Measurements from ENCODE around the gene NCKAP5L. TPM values are rescaled to one million over a fixed set of nuclear protein-coding genes. Genes with fewer than 3 reads are reported as not detected.

Gene NCKAP5L
- total and polyA plus RNA-seq, 2 of the 8 experiments (the other 6 are each of a cell fraction or from before 2014, with no cell fraction given), result 9.4 to 27.9 TPM

- Histone ChIP-seq H3K9ac (replicated peaks in 1 of 4; ENCODE audit: extremely low read depth in 1 of 4, low read depth in 3 of 4, low read length in 3 of 4) (no peak overlapping the region), H4K91ac (replicated peaks; ENCODE audit: insufficient read length, low read length) (no peak overlapping the region), H3K79me2 (ENCODE audit: control insufficient read depth in 1 of 2, insufficient read depth in 2 of 2, low read length in 2 of 2) (no peaks in the 10 kb centered on the region), H3K4me1 (replicated peaks in 1 of 4; ENCODE audit: control insufficient read depth in 3 of 4, insufficient read depth in 4 of 4, low read length in 3 of 4) (peaks cover 0 to 2% (median 0%) of the 10 kb centered on the region in 4 experiments; a peak in 2 of 7 replicates), H3K23ac (ENCODE audit: insufficient read length) (no peak overlapping the region), H3K56ac (replicated peaks; ENCODE audit: insufficient read length, low read depth, low read length) (no peak overlapping the region), H3K4ac (replicated peaks; ENCODE audit: insufficient read length, low read depth, low read length) (no peak overlapping the region), H3K4me2 (ENCODE audit: insufficient read depth in 1 of 2, low read depth in 2 of 2, low read length in 2 of 2) (no peak overlapping the region), H3K14ac (ENCODE audit: insufficient read length) (no peak overlapping the region), H2AFZ (ENCODE audit: low read length) (no peak overlapping the region), H2BK15ac (ENCODE audit: low read length) (0 out of 2 replicates have a peak overlapping the region, but pooled peaks have one; percentile 36), H3K79me1 (ENCODE audit: low read depth, low read length) (no peaks in the 10 kb centered on the region), H4K20me1 (replicated peaks in 1 of 2; ENCODE audit: control insufficient read depth in 1 of 2, insufficient read depth in 2 of 2, low read length in 2 of 2) (no peaks in the 10 kb centered on the region), H3K27ac (ENCODE audit: low read depth, low read length) (no peak overlapping the region), H4K5ac (ENCODE audit: insufficient read length, low read depth, low read length) (no peak overlapping the region), H3K36me3 (ENCODE audit: control insufficient read depth in 2 of 4, insufficient read depth in 4 of 4, low read length in 3 of 4) (no peaks in the 10 kb centered on the region), H2BK120ac (replicated peaks; ENCODE audit: low read depth, low read length) (no peak overlapping the region), H3K27me3 (replicated peaks in 1 of 4; ENCODE audit: control insufficient read depth in 3 of 4, extremely low read depth in 1 of 4, insufficient read depth in 3 of 4, low read length in 3 of 4) (no peaks in the 10 kb centered on the region), H2BK5ac (ENCODE audit: low read depth, low read length) (no peak overlapping the region), H4K8ac (ENCODE audit: extremely low read depth, insufficient read depth, low read length) (no peak overlapping the region), H2BK12ac (ENCODE audit: low read depth, low read length) (no peak overlapping the region), H2AK5ac (ENCODE audit: low read depth, low read length) (no peak overlapping the region), H3K18ac (ENCODE audit: extremely low read depth, low read length) (peak overlapping the region; percentile 42; the same call in 1 of the 2 replicates), H3K23me2 (ENCODE audit: low read depth, low read length) (no peaks in the 10 kb centered on the region), H3K9me3 (ENCODE audit: insufficient read depth in 2 of 2, low read depth in 1 of 2, low read length in 1 of 2) (no peaks in the 10 kb centered on the region), H3K4me3 (ENCODE audit: extremely low read depth in 1 of 4, insufficient read depth in 2 of 4, low read depth in 3 of 4, low read length in 4 of 4) (no peak overlapping the region), H2BK20ac (ENCODE audit: low read length) (no peak overlapping the region)
- WGBS, 2 experiments (ENCODE audit: extremely low coverage in 1 of 2, insufficient coverage in 1 of 2, insufficient read length in 1 of 2, insufficient replicate concordance in 2 of 2, low coverage in 1 of 2, low lambda C conversion rate in 2 of 2, missing lambda C conversion rate in 1 of 2), result 80% methylated on average over 5 of the region's 5 CpGs; no CpG with 5 or more reads in 1 of the 2 experiments
- CTCF ChIA-PET (ENCODE audit: partially characterized antibody), result interaction anchor here (0.6 to 3.1 kb wide), 35 partner anchors 8 to 288 kb away, joined by 3 to 75 read pairs (median 6); partner anchors contain the start of genes NCKAP5L and TMBIM6
- POLR2A ChIA-PET (ENCODE audit: partially characterized antibody), result interaction anchor here (1.2 to 2.3 kb wide), 4 partner anchors 9 to 66 kb away, joined by 3 to 6 read pairs (median 5); partner anchors contain the start of gene BCDIN3D
- DNase-seq (ENCODE audit: low read depth in 1 of 2, low spot score in 2 of 2) (no peak), FAIRE-seq (no peak)
- TF ChIP-seq CHD1 (IDR thresholded peaks at IDR 0.05; ENCODE audit: low read depth, low read length) (no peak), PHF8 (conservative IDR thresholded peaks at IDR 0.05; ENCODE audit: low read depth, low read length) (no peak), HDAC6 (IDR thresholded peaks at IDR 0.05; ENCODE audit: low read depth, low read length) (no peak), KDM1A (IDR thresholded peaks at IDR 0.05; ENCODE audit: borderline replicate concordance, low read length) (no peak), GABPA (IDR thresholded peaks at IDR 0.05; ENCODE audit: borderline replicate concordance, insufficient read depth, low read length) (no peak), TBP (IDR thresholded peaks at IDR 0.05; ENCODE audit: low read depth, low read length) (no peak), ASH2L (IDR thresholded peaks at IDR 0.05; ENCODE audit: low read length) (no peak), TAF7 (optimal IDR thresholded peaks at IDR 0.05; ENCODE audit: borderline replicate concordance, low read depth, low read length) (no peak), TAF1 (IDR thresholded peaks at IDR 0.05; ENCODE audit: low read depth, low read length) (no peak), FOSL1 (IDR thresholded peaks at IDR 0.05; ENCODE audit: insufficient read depth, low read depth, low read length) (no peak), EZH2 (IDR thresholded peaks at IDR 0.05; ENCODE audit: low read depth, low read length, severe bottlenecking) (no peak), CTBP2 (IDR thresholded peaks at IDR 0.05; ENCODE audit: borderline replicate concordance, insufficient read depth, insufficient read length, low read length) (no peak), POLR2AphosphoS5 (IDR thresholded peaks at IDR 0.05; ENCODE audit: low read depth, low read length) (no peak), TCF12 (IDR thresholded peaks at IDR 0.05; ENCODE audit: low read depth, low read length) (no peak), SP2 (IDR thresholded peaks at IDR 0.05; ENCODE audit: low read length) (no peak)
These were observed 51.4 kb downstream of the NCKAP5L start for GRCh38 chr12:49776858-49777257.

All from H1 (cell line).